HEK293 (cell line): ENCODE data around the gene SCAMP3.
A peak's percentile ranks its signal among the peaks of the same experiment; 100 is the strongest.

Source experiments
- BCL11B ChIP-seq: fragments of 450-650 bp; formaldehyde crosslinking; IDR thresholded peaks from 2 replicates; pipeline ENCODE4 v1.5.1; 2016; ENCODE audit warnings: low read depth, missing biosample characterization, missing genetic modification characterization
- GLIS1 ChIP-seq: fragments of 450-650 bp; formaldehyde crosslinking; IDR thresholded peaks from 2 replicates; pipeline ENCODE4 v1.5.1; 2016; ENCODE audit warnings: missing biosample characterization, missing genetic modification characterization
- GLIS2 ChIP-seq: fragments of 450-650 bp; formaldehyde crosslinking; IDR thresholded peaks from 2 replicates; pipeline ENCODE4 v1.5.1; 2016; ENCODE audit warnings: missing biosample characterization, missing genetic modification characterization
- HOXA7 ChIP-seq: sonication (generic); formaldehyde crosslinking; IDR thresholded peaks from 2 replicates; pipeline ENCODE4 v1.8.1; 2022; ENCODE audit warnings: missing genetic modification reagents, borderline replicate concordance
- HOXC10 ChIP-seq: sonication (generic); formaldehyde crosslinking; IDR thresholded peaks from 2 replicates; pipeline ENCODE4 v1.8.1; 2023; ENCODE audit warnings: mild to moderate bottlenecking, missing genetic modification reagents
- OVOL3 ChIP-seq: fragments of 450-650 bp; formaldehyde crosslinking; IDR thresholded peaks from 2 replicates; pipeline ENCODE4 v1.5.1; 2016; ENCODE audit warnings: missing biosample characterization, missing genetic modification characterization
- PATZ1 ChIP-seq: fragments of 450-650 bp; formaldehyde crosslinking; IDR thresholded peaks from 2 replicates; pipeline ENCODE4 v1.5.1; 2016; ENCODE audit warnings: missing biosample characterization, missing genetic modification characterization
- SP2 ChIP-seq: fragments of 450-650 bp; formaldehyde crosslinking; IDR thresholded peaks from 2 replicates; pipeline ENCODE4 v1.5.1; 2016; ENCODE audit warnings: missing biosample characterization, missing genetic modification characterization
- ZBTB20 ChIP-seq: fragments of 450-650 bp; formaldehyde crosslinking; IDR thresholded peaks from 2 replicates; pipeline ENCODE4 v1.5.1; 2016; ENCODE audit warnings: missing biosample characterization, missing genetic modification characterization
- ZFP37 ChIP-seq: fragments of 450-650 bp; formaldehyde crosslinking; IDR thresholded peaks from 2 replicates; pipeline ENCODE4 v1.5.1; 2016; ENCODE audit warnings: missing biosample characterization, missing genetic modification characterization
- ZNF114 ChIP-seq: fragments of 450-650 bp; formaldehyde crosslinking; IDR thresholded peaks from 2 replicates; pipeline ENCODE4 v1.5.0; 2017; ENCODE audit warnings: missing biosample characterization, missing genetic modification characterization
- ZNF202 ChIP-seq: fragments of 450-650 bp; formaldehyde crosslinking; IDR thresholded peaks from 2 replicates; pipeline ENCODE4 v1.5.1; 2016; ENCODE audit warnings: missing biosample characterization, missing genetic modification characterization, borderline replicate concordance
- ZNF214 ChIP-seq: fragments of 450-650 bp; formaldehyde crosslinking; IDR thresholded peaks from 2 replicates; pipeline ENCODE4 v1.5.1; 2017; ENCODE audit warnings: missing biosample characterization, mild to moderate bottlenecking, missing genetic modification characterization, borderline replicate concordance
- ZNF274 ChIP-seq, 2 experiments: fragments of 200-500 bp in 1 of 2; fragments of 450-650 bp in 1 of 2; sonication (Bioruptor generic) in 1 of 2; formaldehyde crosslinking in 1 of 2; IDR thresholded peaks; 2 replicates each; pipeline versions ENCODE4 v1.5.1 to v1.6.1; 2014 to 2016; ENCODE audit warnings: borderline replicate concordance in 1 of 2, inconsistent platforms in 1 of 2, low read length in 1 of 2, missing biosample characterization in 1 of 2, missing genetic modification characterization in 1 of 2
- ZNF302 ChIP-seq: fragments of 450-650 bp; formaldehyde crosslinking; IDR thresholded peaks from 2 replicates; pipeline ENCODE4 v1.5.1; 2016; ENCODE audit warnings: missing biosample characterization, missing genetic modification characterization, low read depth
- ZNF354C ChIP-seq: fragments of 450-650 bp; formaldehyde crosslinking; IDR thresholded peaks from 2 replicates; pipeline ENCODE4 v1.5.1; 2016; ENCODE audit warnings: missing biosample characterization, missing genetic modification characterization, low read depth, borderline replicate concordance
- ZNF48 ChIP-seq: fragments of 450-650 bp; formaldehyde crosslinking; IDR thresholded peaks from 2 replicates; pipeline ENCODE4 v1.5.1; 2016; ENCODE audit warnings: missing biosample characterization, missing genetic modification characterization
- ZNF558 ChIP-seq: fragments of 450-650 bp; formaldehyde crosslinking; IDR thresholded peaks from 2 replicates; pipeline ENCODE4 v1.5.1; 2016; ENCODE audit warnings: missing biosample characterization, missing genetic modification characterization
- ZNF561 ChIP-seq: fragments of 450-650 bp; IDR thresholded peaks from 2 replicates; pipeline ENCODE4 v1.5.1; 2018; ENCODE audit warnings: missing biosample characterization, missing genetic modification characterization, borderline replicate concordance
- ZNF610 ChIP-seq: fragments of 450-650 bp; formaldehyde crosslinking; IDR thresholded peaks from 2 replicates; pipeline ENCODE4 v1.5.1; 2016; ENCODE audit warnings: missing biosample characterization, missing genetic modification characterization, borderline replicate concordance
- ZNF654 ChIP-seq: fragments of 450-650 bp; formaldehyde crosslinking; IDR thresholded peaks from 2 replicates; pipeline ENCODE4 v1.5.1; 2016; ENCODE audit warnings: low read depth, missing biosample characterization, missing genetic modification characterization
- TF ChIP-seq, protein P1 (sequence below): fragments of 450-650 bp; formaldehyde crosslinking; IDR thresholded peaks from 2 replicates; pipeline ENCODE4 v1.5.1; 2016; ENCODE audit warnings: missing biosample characterization, missing genetic modification characterization
- TF ChIP-seq, protein P2 (sequence below): fragments of 450-650 bp; formaldehyde crosslinking; IDR thresholded peaks from 2 replicates; pipeline ENCODE4 v1.5.1; 2017; ENCODE audit warnings: missing biosample characterization, missing genetic modification characterization
- TF ChIP-seq, protein P3 (sequence below): fragments of 450-650 bp; formaldehyde crosslinking; IDR thresholded peaks from 2 replicates; pipeline ENCODE4 v1.5.1; 2016; ENCODE audit warnings: missing biosample characterization, missing genetic modification characterization
- TF ChIP-seq, protein P4 (sequence below): fragments of 450-650 bp; formaldehyde crosslinking; IDR thresholded peaks from 2 replicates; pipeline ENCODE4 v1.5.1; 2016; ENCODE audit warnings: missing biosample characterization, missing genetic modification characterization, borderline replicate concordance
- TF ChIP-seq, protein P5 (sequence below): fragments of 450-650 bp; formaldehyde crosslinking; IDR thresholded peaks from 2 replicates; pipeline ENCODE4 v1.5.1; 2016; ENCODE audit warnings: missing biosample characterization, missing genetic modification characterization

Gene SCAMP3

GRCh38 chr1:155244368-155245162, 17.6 kb downstream of the SCAMP3 start (continued):
- TF ChIP-seq, protein P1, sequence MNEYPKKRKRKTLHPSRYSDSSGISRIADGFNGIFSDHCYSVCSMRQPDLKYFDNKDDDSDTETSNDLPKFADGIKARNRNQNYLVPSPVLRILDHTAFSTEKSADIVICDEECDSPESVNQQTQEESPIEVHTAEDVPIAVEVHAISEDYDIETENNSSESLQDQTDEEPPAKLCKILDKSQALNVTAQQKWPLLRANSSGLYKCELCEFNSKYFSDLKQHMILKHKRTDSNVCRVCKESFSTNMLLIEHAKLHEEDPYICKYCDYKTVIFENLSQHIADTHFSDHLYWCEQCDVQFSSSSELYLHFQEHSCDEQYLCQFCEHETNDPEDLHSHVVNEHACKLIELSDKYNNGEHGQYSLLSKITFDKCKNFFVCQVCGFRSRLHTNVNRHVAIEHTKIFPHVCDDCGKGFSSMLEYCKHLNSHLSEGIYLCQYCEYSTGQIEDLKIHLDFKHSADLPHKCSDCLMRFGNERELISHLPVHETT (tag by site-specific recombination), result peak; percentile 100
- TF ChIP-seq OVOL3 (peak; percentile 99), GLIS1 (tag by site-specific recombination) (peak; percentile 98), ZNF610 (tag by site-specific recombination) (peak; percentile 99), ZNF558 (peak; percentile 96), GLIS2 (tag by site-specific recombination) (peak; percentile 99), ZNF354C (tag by site-specific recombination) (peak; percentile 98; the same call in 1 of the 2 replicates), PATZ1 (tag by site-specific recombination) (peak; percentile 99), ZNF302 (peak; percentile 98; the same call in 1 of the 2 replicates), ZNF561 (peak; percentile 99), ZNF654 (tag by site-specific recombination) (peak; percentile 41), HOXC10 (CRISPR knock-in tag) (no peak), ZNF48 (tag by site-specific recombination) (0 out of 2 replicates have a peak, but pooled peaks have one; percentile 65), ZNF274 (IDR thresholded peaks at IDR 0.05; ENCODE audit: low read length) (no peak), ZNF274 (tag by site-specific recombination; IDR thresholded peaks at IDR 0.05; ENCODE audit: borderline replicate concordance) (no peak), BCL11B (tag by site-specific recombination) (peak; percentile 100), ZBTB20 (tag by site-specific recombination) (peak; percentile 88; the same call in 1 of the 2 replicates), ZFP37 (tag by site-specific recombination) (peak; percentile 97), ZNF202 (tag by site-specific recombination) (no peak), ZNF114 (no peak), HOXA7 (CRISPR knock-in tag) (no peak), ZNF214 (tag by site-specific recombination) (0 out of 2 replicates have a peak, but pooled peaks have one; percentile 42), SP2 (tag by site-specific recombination) (peak; percentile 96)
- TF ChIP-seq, protein P2, sequence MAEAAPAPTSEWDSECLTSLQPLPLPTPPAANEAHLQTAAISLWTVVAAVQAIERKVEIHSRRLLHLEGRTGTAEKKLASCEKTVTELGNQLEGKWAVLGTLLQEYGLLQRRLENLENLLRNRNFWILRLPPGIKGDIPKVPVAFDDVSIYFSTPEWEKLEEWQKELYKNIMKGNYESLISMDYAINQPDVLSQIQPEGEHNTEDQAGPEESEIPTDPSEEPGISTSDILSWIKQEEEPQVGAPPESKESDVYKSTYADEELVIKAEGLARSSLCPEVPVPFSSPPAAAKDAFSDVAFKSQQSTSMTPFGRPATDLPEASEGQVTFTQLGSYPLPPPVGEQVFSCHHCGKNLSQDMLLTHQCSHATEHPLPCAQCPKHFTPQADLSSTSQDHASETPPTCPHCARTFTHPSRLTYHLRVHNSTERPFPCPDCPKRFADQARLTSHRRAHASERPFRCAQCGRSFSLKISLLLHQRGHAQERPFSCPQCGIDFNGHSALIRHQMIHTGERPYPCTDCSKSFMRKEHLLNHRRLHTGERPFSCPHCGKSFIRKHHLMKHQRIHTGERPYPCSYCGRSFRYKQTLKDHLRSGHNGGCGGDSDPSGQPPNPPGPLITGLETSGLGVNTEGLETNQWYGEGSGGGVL, result peak; percentile 99
- TF ChIP-seq, protein P3, sequence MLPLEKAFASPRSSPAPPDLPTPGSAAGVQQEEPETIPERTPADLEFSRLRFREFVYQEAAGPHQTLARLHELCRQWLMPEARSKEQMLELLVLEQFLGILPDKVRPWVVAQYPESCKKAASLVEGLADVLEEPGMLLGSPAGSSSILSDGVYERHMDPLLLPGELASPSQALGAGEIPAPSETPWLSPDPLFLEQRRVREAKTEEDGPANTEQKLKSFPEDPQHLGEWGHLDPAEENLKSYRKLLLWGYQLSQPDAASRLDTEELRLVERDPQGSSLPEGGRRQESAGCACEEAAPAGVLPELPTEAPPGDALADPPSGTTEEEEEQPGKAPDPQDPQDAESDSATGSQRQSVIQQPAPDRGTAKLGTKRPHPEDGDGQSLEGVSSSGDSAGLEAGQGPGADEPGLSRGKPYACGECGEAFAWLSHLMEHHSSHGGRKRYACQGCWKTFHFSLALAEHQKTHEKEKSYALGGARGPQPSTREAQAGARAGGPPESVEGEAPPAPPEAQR (tag by site-specific recombination), result peak; percentile 100
- TF ChIP-seq, protein P4, sequence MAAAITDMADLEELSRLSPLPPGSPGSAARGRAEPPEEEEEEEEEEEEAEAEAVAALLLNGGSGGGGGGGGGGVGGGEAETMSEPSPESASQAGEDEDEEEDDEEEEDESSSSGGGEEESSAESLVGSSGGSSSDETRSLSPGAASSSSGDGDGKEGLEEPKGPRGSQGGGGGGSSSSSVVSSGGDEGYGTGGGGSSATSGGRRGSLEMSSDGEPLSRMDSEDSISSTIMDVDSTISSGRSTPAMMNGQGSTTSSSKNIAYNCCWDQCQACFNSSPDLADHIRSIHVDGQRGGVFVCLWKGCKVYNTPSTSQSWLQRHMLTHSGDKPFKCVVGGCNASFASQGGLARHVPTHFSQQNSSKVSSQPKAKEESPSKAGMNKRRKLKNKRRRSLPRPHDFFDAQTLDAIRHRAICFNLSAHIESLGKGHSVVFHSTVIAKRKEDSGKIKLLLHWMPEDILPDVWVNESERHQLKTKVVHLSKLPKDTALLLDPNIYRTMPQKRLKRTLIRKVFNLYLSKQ (tag by site-specific recombination), result peak; percentile 100
- TF ChIP-seq, protein P5, sequence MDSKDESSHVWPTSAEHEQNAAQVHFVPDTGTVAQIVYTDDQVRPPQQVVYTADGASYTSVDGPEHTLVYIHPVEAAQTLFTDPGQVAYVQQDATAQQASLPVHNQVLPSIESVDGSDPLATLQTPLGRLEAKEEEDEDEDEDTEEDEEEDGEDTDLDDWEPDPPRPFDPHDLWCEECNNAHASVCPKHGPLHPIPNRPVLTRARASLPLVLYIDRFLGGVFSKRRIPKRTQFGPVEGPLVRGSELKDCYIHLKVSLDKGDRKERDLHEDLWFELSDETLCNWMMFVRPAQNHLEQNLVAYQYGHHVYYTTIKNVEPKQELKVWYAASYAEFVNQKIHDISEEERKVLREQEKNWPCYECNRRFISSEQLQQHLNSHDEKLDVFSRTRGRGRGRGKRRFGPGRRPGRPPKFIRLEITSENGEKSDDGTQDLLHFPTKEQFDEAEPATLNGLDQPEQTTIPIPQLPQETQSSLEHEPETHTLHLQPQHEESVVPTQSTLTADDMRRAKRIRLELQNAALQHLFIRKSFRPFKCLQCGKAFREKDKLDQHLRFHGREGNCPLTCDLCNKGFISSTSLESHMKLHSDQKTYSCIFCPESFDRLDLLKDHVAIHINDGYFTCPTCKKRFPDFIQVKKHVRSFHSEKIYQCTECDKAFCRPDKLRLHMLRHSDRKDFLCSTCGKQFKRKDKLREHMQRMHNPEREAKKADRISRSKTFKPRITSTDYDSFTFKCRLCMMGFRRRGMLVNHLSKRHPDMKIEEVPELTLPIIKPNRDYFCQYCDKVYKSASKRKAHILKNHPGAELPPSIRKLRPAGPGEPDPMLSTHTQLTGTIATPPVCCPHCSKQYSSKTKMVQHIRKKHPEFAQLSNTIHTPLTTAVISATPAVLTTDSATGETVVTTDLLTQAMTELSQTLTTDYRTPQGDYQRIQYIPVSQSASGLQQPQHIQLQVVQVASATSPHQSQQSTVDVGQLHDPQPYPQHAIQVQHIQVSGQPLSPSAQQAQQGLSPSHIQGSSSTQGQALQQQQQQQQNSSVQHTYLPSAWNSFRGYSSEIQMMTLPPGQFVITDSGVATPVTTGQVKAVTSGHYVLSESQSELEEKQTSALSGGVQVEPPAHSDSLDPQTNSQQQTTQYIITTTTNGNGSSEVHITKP (tag by site-specific recombination), result peak; percentile 94
